GM18505 (cell line): Measurements from ENCODE around the gene KCNMB4.

Experiments
- ATAC-seq: cut with Tn5 transposase; IDR thresholded peaks from one replicate; pipeline ENCODE4 v1.9.1; 2021; ENCODE audit not compliant: unreplicated experiment
- POLR2A ChIP-seq: IDR thresholded peaks from 4 replicates; pipeline ENCODE4 v1.6.1; 2011; ENCODE audit warnings: borderline replicate concordance; ENCODE audit not compliant: insufficient read depth, insufficient read length; ENCODE audit errors: extremely low read depth

Gene KCNMB4

GRCh38 chr12:70469221-70469820 lies 103.2 kb downstream of the KCNMB4 start:
- no peak for TF ChIP-seq POLR2A

DNA sequence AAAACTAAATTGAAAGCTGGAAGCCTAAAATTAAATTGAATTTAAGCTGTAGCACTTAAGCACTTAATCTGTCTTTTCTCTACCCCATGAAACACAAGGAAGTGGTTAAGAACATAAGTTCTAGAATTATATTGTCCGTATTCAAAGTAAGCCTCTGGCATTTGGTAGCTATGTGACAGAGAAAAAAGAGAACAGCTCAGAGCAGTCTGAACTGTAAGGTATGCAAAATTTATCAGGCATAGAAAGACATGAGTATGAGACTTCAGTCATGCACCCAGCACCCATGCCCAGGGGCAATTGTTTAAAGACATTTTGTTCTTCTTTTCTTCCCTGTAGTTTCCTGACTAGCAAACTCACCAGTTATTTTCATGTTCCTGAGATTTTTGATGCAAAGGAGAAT lies 116.7 kb downstream of the KCNMB4 start:
- no peak for ATAC-seq
- no peak for TF ChIP-seq POLR2A

More at GRCh38 chr12:70469221-70469820, 103.2 kb downstream of the KCNMB4 start:
- no peak for ATAC-seq
